Kidney tubule cell (primary cell): ENCODE measurements around the gene PIGU.
A peak's percentile ranks its signal among the peaks of the same experiment; 100 is the strongest.
"Not testable (repeated sequence)": the region's sequence is repeated elsewhere in the genome, so short reads cannot be mapped to it uniquely, and the experiment has no call there.

Source experiments
- DNase-seq: peaks from one replicate; pipeline ENCODE4 v3.0.0-alpha.2; 2018; ENCODE audit warnings: low spot score

The PIGU gene

GRCh38 chr20:34661811-34662210, 15.1 kb downstream of the PIGU start:
- peak; percentile 48 for DNase-seq

DNA sequence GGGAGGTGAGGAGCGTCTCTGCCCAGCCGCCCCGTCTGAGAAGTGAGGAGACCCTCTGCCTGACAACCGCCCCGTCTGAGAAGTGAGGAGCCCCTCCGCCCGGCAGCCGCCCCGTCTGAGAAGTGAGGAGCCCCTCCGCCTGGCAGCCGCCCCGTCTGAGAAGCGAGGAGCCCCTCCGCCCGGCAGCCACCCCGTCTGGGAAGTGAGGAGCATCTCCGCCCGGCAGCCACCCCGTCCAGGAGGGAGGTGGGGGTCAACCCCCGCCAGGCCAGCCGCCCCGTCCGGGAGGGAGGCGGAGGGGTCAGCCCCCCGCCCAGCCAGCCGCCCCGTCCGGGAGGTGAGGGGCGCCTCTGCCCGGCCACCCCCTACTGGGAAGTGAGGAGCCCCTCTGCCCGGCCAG, 18.2 kb downstream of the PIGU start:
- DNase-seq, result not testable (repeated sequence)

DNA sequence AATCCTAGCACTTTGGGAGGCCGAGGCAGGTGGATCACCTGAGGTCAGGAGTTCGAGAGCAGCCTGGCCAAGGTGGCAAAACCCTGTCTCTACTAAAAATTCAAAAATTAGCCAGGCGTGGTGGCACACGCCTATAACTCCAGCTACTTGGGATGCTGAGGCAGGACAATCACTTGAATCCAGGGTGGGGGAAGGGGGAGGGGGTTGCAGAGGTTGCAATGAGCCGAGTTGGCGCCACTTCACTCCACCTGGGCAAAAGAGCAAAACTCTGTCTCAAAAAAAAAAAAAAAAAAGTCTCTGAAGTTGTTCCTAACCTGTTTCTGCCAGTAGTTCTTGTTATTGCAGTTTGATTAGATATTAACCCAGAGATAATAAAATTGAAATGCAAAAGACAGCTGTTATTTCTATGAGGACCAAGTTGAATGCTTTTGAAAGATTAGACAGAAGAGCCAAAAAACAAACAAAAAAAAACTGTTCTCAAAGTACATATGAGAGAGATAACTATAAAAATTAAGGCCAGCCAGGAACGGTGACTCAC, 22.6 kb downstream of the PIGU start:
- no peak for DNase-seq

GRCh38 chr20:34651200-34651599, 25.7 kb downstream of the PIGU start:
- DNase-seq, result no peak

DNA sequence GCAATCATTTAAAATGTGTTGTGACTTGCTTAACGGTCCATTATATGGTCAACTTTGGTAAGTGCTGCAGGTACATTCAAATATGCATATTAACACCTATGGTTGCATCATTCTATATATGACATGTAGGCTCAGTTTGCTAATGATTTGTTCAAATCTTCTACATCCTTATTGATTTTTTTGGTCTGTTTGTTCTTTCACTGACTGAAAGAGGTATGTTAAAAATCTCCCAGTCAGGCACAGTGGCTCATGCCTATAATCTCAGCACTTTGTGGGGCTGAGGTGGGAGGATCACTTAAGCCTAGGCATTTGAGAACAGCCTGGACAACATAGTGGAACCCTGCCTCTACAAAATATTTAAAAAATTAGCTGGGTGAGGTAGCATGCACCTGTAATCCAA, 29.2 kb downstream of the PIGU start:
- DNase-seq, result no peak

DNA sequence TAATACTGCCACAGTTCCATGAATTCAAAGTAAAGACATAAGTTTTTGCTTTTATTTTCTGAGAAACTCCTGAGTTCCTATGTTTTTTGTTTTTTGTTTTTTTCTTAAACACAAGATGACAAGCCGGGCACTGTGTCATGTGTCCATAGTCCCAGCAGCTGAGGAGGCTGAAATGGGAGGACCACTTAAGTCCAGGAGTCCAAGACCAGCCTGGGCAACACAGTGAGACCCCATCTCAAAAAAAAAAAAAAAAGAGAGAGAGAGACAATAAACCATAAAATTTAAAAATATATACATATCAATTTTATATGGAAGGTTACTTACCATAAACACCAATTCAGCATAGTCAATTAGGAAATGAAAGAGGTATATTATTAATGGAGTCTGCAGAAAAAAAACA, 31.9 kb downstream of the PIGU start:
- no peak for DNase-seq

GRCh38 chr20:34644345-34644744, 32.5 kb downstream of the PIGU start:
- DNase-seq, result no peak

GRCh38 chr20:34643928-34644327, 33.0 kb downstream of the PIGU start:
- DNase-seq, result no peak

- DNase-seq, result no peak
These were observed 34.9 kb downstream of the PIGU start for GRCh38 chr20:34642009-34642408.

DNA sequence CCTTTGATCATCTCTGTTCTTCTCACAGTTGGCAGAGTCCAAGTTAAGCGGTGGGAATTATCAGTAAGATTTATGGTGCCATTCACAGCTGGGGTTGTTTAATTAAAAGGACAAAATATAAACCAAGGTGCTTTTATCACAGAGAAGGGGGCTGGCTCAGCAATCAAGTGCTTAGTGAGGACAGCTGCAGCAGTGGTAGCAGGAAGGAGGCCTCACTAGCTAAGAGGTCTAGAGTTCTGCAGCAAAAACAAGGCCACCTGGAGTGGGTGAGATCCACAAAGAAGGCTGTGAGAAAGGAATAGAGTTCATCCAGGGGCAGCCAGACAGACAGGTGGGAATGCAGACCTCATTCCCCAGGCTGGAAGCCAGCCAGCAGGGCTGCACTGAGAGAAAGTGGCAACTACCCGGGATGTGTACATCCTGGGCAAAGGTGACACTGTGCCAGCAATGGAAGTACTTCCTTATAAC, 37.1 kb downstream of the PIGU start:
- peak; percentile 20 for DNase-seq

GRCh38 chr20:34638532-34638931, 38.4 kb downstream of the PIGU start:
- DNase-seq, result no peak

- DNase-seq, result no peak
These were observed 38.9 kb downstream of the PIGU start for GRCh38 chr20:34638039-34638292.

DNA sequence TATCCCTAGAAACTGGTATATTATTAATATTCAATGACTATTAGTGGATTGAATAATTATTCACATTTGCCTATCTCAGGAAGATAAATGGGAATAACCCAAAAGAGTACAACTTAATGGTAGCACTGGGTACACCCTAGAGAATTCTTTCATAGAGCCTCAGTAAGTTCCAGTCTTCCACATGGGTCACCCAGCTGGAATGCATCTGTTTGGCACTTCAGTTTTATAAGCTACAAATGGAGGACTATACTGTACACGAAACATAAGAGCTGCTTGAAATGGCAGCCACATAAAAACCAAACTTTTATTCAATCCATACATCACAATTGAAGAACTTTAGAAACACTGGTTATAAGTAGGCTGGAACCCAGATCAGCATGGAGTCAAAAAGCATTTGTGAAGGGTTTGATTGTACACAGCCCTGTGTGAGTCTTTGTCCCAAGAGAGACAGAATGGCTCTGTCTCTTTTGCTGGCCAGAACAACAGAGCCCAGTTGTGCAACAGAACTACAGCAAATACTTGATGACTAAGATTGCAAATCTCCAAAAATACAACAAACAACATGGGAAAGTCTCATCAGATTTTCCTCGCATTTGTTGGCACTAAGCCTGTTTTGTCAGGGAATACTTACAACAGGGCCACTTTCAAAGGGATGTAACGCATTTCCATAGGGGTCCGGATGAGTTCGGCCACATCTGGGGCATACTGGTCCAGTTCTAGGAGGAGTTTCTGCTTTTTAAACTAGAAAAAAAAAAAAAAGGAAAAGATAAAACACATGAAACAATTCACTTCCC, 39.5 kb downstream of the PIGU start:
- no peak for DNase-seq

- no peak for DNase-seq
These were observed 40.2 kb downstream of the PIGU start for GRCh38 chr20:34636648-34637047.

DNA sequence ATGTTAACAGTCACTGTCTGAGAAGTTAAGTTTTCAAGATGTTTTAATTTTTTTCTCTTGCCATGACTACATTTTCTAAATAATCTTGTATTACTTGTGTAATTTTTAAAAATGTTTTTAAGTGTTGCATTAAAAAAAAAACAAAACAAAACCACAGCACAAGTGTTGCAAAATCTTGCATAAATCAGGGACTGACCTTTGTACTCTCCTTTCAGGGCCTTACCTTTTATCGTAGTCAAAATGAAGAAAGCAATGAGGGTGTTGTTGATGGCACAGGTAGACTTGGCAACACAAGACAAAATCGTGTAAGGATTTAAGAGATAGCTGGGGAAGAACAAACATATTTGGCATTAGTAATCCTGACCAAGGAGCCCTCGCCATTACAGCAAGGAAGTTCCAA, 42.5 kb downstream of the PIGU start:
- no peak for DNase-seq

- DNase-seq, result no peak
These were observed 43.9 kb downstream of the PIGU start for GRCh38 chr20:34632870-34633452.

DNA sequence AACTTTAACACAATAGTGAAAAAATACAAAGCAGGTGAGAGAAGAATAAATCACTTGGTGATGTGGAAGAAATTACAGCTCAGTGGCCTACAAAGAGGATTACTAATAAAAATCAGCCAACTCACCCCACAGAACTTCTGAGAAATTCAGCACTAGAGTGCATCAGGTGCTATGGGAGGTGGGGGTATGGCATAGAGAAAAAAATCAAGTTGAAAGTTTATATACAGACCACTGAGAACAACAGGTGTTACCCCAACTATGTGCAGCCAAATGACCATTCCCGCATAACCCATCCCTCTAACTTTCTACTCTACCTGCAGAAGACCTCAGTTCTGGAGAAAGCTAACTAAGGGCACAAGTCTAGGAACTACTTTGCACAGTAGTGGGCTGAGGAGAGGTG, 47.0 kb downstream of the PIGU start:
- no peak for DNase-seq

DNA sequence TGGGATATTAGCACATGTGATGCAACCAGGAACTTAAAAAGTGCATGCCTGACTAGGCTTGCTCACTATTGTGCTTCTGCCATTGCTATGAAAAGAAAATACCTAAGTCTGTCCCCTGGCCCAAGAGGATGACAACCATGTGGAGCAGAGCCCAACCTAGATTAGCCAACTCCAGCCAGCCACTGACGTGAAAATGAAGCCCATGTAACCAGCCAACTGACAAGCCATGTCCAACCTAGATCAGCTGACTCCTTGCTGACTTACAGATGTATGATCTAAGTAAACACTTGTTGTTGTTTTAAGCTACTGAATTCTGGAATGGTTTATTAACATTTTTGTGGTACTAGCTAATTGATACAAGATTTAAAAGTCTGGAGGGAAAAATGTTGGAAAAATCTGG, 47.5 kb downstream of the PIGU start:
- DNase-seq, result peak; percentile 1

- no peak for DNase-seq
These were observed 48.9 kb downstream of the PIGU start for GRCh38 chr20:34628026-34628425.

DNA sequence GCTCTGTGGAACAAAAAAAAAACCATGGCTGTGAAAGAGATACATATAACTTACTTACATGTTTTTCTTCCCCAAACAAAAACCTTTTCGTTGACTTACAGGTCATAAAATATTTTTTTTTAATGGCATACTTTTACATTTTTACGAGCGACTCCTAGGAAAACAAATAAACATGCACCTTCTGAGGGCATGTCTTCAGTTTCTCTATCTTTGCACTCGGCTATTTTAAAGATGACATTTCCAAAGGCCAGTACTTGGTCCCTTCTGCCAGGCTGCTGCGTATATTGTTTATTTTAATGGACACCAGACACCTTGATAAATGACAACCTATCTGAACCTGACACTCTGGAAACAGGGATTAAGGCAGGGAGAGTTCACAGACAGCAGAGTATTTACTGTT, 49.4 kb downstream of the PIGU start:
- no peak for DNase-seq

DNA sequence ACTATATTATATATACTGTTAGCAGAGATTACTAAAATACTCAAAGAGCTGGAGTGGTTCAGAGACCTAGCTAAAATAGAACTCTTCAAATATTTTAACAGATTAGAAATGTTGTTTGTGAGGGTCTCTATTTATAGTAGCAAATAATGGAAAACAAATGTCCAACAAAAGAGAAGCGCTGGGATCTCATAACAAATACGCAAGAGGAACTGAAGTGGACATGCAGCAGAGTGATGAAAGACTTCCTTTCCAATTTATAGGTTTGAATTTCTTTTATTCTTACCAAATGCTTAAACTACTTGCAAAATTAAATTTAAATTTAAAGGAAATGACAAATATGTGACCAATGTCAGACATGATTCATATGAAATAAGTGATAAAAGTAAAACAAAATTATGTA, 49.9 kb downstream of the PIGU start:
- no peak for DNase-seq

DNA sequence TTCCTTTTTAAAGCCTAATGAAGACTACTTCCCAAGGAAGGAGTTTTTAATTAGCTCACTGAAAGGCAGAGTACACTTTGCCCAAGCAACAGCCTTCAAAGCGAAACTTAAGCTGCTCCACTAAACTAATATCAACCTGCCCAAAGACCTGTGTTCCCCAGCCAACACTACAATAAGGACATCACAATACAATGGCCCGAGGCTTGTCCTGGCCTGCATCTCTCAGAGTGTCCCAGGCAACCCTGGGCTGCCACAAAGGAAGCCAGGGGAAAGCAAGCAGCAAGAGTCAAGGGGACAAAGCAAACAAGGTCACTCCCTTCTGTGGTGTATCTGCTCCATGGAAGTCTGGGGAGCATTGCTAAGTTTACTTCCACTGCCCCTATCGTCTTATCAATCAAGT, 52.3 kb downstream of the PIGU start:
- no peak for DNase-seq

DNA sequence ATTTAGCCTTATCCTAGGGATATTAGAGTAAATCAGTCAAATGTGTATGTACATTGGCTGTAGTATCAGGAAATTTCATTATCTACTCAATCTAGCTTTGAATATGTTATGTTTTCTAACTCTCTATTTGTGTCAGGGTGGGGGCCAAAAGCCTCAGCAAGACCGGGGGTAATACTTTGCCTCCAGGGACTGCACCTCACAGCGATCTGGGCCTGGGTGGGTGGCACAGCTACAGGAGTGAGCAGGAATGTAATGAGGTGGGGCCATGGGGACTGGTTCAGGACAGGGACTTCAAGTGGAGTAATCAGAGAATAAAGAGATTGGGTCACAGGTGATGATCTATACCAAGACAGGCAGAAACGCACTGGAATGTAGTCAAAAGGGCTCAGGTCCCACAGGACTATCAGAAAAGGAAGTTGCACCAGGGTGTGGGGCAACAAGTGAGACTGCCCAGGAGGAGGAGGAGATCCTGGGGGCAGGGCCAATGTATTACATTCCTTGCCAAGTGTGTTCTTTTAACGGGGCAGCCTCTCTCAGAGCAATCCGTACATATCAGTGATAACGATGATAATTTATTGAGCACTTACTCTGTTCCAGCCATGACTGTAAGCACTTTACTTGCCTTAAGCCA, 54.0 kb downstream of the PIGU start:
- no peak for DNase-seq
